Large intestine (tissue), 3 donors: Measurements from ENCODE around the gene DNM3. TPM values are rescaled to one million over a fixed set of nuclear protein-coding genes. Genes with fewer than 3 reads are reported as not detected.

ENCODE experiments used
- DNase-seq, 2 donors: peaks; one replicate each; pipeline versions ENCODE4 v3.0.0 to v3.0.0-alpha.2; 2013
- H3K27ac ChIP-seq: one replicate; pipeline ENCODE4 v1.5.1; 2013; ENCODE audit warnings: low read length
- H3K27me3 ChIP-seq: 2 replicates; pipeline ENCODE4 v1.6.1; 2013; ENCODE audit warnings: low read length; ENCODE audit not compliant: control insufficient read depth, insufficient read depth
- H3K36me3 ChIP-seq: 2 replicates; pipeline ENCODE4 v1.6.1; 2013; ENCODE audit warnings: low read length; ENCODE audit not compliant: control insufficient read depth, insufficient read depth
- H3K4me1 ChIP-seq: one replicate; pipeline ENCODE4 v1.6.1; 2013; ENCODE audit warnings: low read length; ENCODE audit not compliant: control insufficient read depth, insufficient read depth
- H3K4me3 ChIP-seq: one replicate; pipeline ENCODE4 v1.5.1; 2013; ENCODE audit warnings: low read length
- H3K9me3 ChIP-seq: one replicate; pipeline ENCODE4 v1.6.1; 2013; ENCODE audit warnings: mild to moderate bottlenecking, low read depth, low read length, moderate library complexity; ENCODE audit not compliant: control insufficient read depth
- WGBS: methylation state at CpG from one replicate; pipeline ENCODE4 v1.1.5; 2013; ENCODE audit warnings: low lambda C conversion rate; ENCODE audit not compliant: insufficient coverage; 5-methylcytosine and 5-hydroxymethylcytosine counted together
- polyA plus RNA-seq: library from polyadenylated mRNA; unstranded; fragments of 120-200 nt; gene quantifications from one replicate; pipeline ENCODE4 v1.2.1, GENCODE V29; 2013

The DNM3 gene
- polyA plus RNA-seq, 1 donor, result 2.2 TPM

DNA sequence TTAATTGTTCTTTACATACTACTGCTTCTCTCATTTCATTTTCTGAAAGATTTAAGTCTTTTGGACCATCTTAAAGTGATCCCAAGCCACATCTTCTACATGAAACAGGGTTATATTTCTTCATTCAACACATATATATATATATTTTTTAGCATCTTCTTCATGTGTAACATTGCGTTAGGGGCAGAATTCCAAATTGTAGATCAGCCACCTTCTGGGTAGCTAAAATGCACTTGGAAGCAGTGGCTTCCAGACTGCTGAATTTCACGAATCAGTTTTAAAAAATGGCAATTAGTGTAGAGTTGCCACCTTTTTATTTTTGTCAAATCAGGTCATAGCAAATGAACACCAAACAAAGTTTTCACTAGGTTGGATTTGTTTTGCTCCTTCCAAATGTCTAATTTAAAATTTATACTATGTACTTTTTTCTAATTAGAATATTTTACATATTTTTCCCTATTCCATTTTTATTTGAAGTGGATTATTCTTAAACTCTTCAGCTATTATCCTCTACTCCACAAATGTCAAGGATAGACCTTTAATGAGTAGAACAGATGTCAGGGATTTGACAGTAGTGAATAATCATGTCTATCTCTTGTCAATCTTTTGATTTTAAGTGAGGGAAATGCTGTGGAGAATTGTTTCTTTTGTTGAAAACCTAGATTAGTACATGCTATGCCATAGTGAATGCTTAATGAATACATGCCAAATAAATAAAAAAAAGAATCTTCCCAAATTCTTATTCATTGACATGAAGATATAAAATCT is 55.8 kb downstream of the DNM3 start:
- Histone ChIP-seq H3K4me1 (no peaks in the 10 kb centered on the region), H3K27me3 (peaks cover 4% of the 10 kb centered on the region), H3K27ac (no peak overlapping the region), H3K36me3 (no peaks in the 10 kb centered on the region), H3K4me3 (no peak overlapping the region), H3K9me3 (no peaks in the 10 kb centered on the region)
- no peak for DNase-seq
- 100% methylated on average over 1 of the region's 2 CpGs for whole genome bisulfite sequencing

GRCh38 chr1:171898941-171899340 is 57.6 kb downstream of the DNM3 start:
- H3K27me3 ChIP-seq, result peaks cover 4% of the 10 kb centered on the region
- DNase-seq, result peak; percentile 14 to 15
- no peak overlapping the region for H3K27ac ChIP-seq
- no CpG with 5 or more reads among the region's 9 CpGs for WGBS
- no peaks in the 10 kb centered on the region for H3K4me1 ChIP-seq
- H3K9me3 ChIP-seq, result no peaks in the 10 kb centered on the region
- no peaks in the 10 kb centered on the region for H3K36me3 ChIP-seq
- H3K4me3 ChIP-seq, result no peak overlapping the region

- Histone ChIP-seq H3K4me1 (no peaks in the 10 kb centered on the region), H3K36me3 (no peaks in the 10 kb centered on the region), H3K4me3 (no peak overlapping the region), H3K27me3 (peaks cover 4% of the 10 kb centered on the region), H3K27ac (no peak overlapping the region), H3K9me3 (no peaks in the 10 kb centered on the region)
- no peak for DNase-seq
- WGBS, result 100% methylated on average over 3 of the region's 5 CpGs
Observed at GRCh38 chr1:171899838-171900237, 58.5 kb downstream of the DNM3 start.

GRCh38 chr1:171901245-171901644 is 59.9 kb downstream of the DNM3 start:
- no peaks in the 10 kb centered on the region for H3K9me3 ChIP-seq
- no peaks in the 10 kb centered on the region for H3K36me3 ChIP-seq
- H3K4me1 ChIP-seq, result no peaks in the 10 kb centered on the region
- H3K27ac ChIP-seq, result no peak overlapping the region
- WGBS, result no CpG with 5 or more reads among the region's 7 CpGs
- H3K27me3 ChIP-seq, result peaks cover 4% of the 10 kb centered on the region
- H3K4me3 ChIP-seq, result no peak overlapping the region
- DNase-seq, result no peak

- H3K4me3 ChIP-seq, result no peak overlapping the region
- 83% methylated on average over 1 of the region's 3 CpGs for WGBS
- DNase-seq, result no peak
- H3K27ac ChIP-seq, result no peak overlapping the region
- no peaks in the 10 kb centered on the region for H3K9me3 ChIP-seq
- H3K4me1 ChIP-seq, result no peaks in the 10 kb centered on the region
- peaks cover 4% of the 10 kb centered on the region for H3K27me3 ChIP-seq
- no peaks in the 10 kb centered on the region for H3K36me3 ChIP-seq
Observed at GRCh38 chr1:171902527-171902926, 61.2 kb downstream of the DNM3 start.

DNA sequence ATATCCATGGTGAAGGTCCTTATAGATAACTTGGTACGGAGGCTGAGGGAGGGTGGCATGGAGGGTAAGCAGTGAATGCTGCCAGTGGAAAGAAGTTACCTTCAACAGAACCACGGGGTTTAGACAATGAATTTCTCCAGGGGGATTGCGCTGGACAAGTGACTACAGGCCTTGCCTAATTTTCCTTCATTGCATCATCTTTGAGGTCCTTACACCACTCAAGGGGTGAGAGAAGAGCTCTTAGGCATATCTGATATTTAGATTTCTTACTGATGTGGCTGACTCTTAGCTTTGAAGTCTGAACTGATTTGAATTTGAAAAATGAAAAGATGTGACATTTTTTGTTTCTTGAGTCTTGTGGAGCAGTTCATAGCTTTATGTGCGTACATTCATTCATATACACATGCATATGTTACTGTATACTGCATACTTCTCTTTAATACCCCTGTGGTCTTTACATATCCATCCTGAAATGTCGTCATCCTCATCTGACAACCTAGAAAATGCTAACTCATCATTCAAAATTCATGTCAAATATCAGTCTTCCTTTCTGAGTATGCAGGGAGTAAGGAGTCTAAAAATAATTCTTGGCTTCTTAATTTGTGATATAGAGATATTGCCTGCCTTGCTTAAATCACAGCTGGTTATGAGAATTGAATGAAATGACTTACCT is 63.6 kb downstream of the DNM3 start:
- H3K27ac ChIP-seq, result no peak overlapping the region
- no CpG with 5 or more reads among the region's 5 CpGs for WGBS
- H3K4me3 ChIP-seq, result no peak overlapping the region
- H3K9me3 ChIP-seq, result no peaks in the 10 kb centered on the region
- H3K36me3 ChIP-seq, result no peaks in the 10 kb centered on the region
- no peak for DNase-seq
- H3K4me1 ChIP-seq, result no peaks in the 10 kb centered on the region
- H3K27me3 ChIP-seq, result no peaks in the 10 kb centered on the region

- Histone ChIP-seq H3K27me3 (no peaks in the 10 kb centered on the region), H3K4me3 (no peak overlapping the region), H3K4me1 (no peaks in the 10 kb centered on the region), H3K27ac (no peak overlapping the region), H3K9me3 (no peaks in the 10 kb centered on the region), H3K36me3 (no peaks in the 10 kb centered on the region)
- DNase-seq, result no peak
- WGBS, result no CpG with 5 or more reads among the region's 5 CpGs
Observed at GRCh38 chr1:171909711-171910110, 68.4 kb downstream of the DNM3 start.

GRCh38 chr1:171910786-171911185 is 69.5 kb downstream of the DNM3 start:
- Histone ChIP-seq H3K4me3 (no peak overlapping the region), H3K4me1 (no peaks in the 10 kb centered on the region), H3K27ac (no peak overlapping the region), H3K9me3 (no peaks in the 10 kb centered on the region), H3K36me3 (no peaks in the 10 kb centered on the region), H3K27me3 (no peaks in the 10 kb centered on the region)
- no peak for DNase-seq
- 88% methylated on average over 1 of the region's 2 CpGs for WGBS

GRCh38 chr1:171911506-171911905 is 70.2 kb downstream of the DNM3 start:
- Histone ChIP-seq H3K9me3 (no peaks in the 10 kb centered on the region), H3K27ac (no peak overlapping the region), H3K36me3 (no peaks in the 10 kb centered on the region), H3K4me1 (no peaks in the 10 kb centered on the region), H3K4me3 (no peak overlapping the region), H3K27me3 (no peaks in the 10 kb centered on the region)
- no CpG with 5 or more reads among the region's 8 CpGs for WGBS
- no peak for DNase-seq

- Histone ChIP-seq H3K4me3 (no peak overlapping the region), H3K27me3 (no peaks in the 10 kb centered on the region), H3K4me1 (no peaks in the 10 kb centered on the region), H3K36me3 (no peaks in the 10 kb centered on the region), H3K27ac (no peak overlapping the region), H3K9me3 (no peaks in the 10 kb centered on the region)
- peak in 1 of 2 donors; percentile 12 for DNase-seq
- WGBS, result 83% methylated on average over 1 of the region's 2 CpGs
Observed at GRCh38 chr1:171912509-171913175, 71.3 kb downstream of the DNM3 start.
